GM19438 (cell line): ENCODE measurements around the gene ZNF655.
A peak's percentile ranks its signal among the peaks of the same experiment; 100 is the strongest.

Experiments used
- ATAC-seq: cut with Tn5 transposase; IDR thresholded peaks from one replicate; pipeline ENCODE4 v1.9.1; 2021; ENCODE audit warnings: low read depth; ENCODE audit not compliant: unreplicated experiment

Gene ZNF655

DNA sequence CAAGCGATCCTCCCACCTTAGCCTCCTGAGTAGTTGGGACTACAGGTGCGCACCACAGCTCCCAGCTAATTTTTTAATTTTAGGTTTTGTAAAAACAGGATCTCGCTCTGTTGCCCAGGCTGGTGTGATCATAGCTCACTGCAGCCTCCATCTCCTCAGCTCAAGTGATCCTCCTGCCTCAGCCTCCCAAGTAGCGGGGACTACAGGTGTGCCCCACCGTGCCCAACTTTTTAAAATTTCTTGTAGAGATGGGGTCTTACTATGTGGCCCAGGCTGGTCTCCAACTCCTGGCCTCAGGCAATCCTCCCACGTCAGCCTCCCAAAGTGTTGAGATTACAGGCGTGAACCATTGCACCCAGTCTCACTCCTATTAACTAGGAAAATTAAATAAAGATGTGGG is 47.1 kb downstream of the ZNF655 start:
- ATAC-seq = no peak

- ATAC-seq = no peak
These were observed 48.1 kb downstream of the ZNF655 start for GRCh38 chr7:99606531-99606930.

DNA sequence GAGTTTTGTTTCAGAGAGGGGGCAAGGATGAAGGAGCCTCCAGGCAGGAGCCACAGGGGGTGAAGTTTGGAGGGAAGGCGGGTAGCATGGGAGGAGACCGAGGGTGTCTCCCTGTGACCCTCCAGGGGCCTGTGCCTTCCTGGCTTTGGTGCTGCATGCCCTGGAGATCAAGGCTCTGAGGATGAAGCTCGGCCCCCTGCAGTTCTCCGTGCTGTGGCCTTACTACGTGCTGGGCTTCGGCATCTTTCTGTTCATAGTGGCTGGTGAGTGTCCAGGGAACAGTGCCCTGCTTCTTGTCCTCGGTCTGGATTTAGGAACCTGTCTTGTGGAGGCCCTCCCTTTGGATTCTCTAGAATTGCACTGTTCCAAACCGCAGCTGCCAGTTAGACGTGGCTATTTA is 49.1 kb downstream of the ZNF655 start:
- ATAC-seq = no peak

DNA sequence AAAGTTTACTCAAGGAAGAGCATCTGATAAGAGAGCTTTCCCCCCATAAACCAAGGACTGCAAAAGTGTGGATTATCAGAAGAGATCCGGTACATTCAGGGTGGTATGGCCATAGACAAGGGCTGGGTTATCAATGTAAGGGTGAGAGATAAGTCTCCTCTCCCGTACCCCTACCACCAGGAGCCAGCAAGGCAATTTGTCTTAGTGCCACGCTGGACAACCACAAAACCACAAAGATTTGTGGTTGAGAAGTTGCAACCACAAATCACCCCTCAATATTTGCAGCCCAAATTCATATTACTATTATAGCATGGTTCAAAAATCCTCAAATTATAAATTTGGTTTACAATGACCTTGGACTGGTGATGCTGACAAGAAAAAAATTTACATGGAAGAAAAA is 56.1 kb downstream of the ZNF655 start:
- no peak for ATAC-seq

DNA sequence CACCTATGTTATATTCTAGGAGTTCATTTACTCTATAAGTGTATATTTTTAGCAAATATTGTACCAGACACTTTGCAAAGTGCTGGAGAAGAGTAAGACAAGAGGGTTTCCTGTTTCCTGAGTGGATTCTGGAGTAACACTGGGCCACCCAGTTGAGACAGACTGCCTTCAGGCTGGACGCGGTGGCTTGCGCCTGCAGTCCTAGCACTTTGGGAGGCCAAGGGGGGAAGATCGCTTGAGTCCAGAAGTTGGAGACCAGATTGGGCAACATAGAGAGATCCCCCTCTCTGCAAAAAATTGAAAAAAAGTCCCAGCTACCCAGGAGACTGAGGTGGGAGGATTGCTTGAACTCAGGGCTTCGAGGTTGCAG is 57.5 kb downstream of the ZNF655 start:
- no peak for ATAC-seq

DNA sequence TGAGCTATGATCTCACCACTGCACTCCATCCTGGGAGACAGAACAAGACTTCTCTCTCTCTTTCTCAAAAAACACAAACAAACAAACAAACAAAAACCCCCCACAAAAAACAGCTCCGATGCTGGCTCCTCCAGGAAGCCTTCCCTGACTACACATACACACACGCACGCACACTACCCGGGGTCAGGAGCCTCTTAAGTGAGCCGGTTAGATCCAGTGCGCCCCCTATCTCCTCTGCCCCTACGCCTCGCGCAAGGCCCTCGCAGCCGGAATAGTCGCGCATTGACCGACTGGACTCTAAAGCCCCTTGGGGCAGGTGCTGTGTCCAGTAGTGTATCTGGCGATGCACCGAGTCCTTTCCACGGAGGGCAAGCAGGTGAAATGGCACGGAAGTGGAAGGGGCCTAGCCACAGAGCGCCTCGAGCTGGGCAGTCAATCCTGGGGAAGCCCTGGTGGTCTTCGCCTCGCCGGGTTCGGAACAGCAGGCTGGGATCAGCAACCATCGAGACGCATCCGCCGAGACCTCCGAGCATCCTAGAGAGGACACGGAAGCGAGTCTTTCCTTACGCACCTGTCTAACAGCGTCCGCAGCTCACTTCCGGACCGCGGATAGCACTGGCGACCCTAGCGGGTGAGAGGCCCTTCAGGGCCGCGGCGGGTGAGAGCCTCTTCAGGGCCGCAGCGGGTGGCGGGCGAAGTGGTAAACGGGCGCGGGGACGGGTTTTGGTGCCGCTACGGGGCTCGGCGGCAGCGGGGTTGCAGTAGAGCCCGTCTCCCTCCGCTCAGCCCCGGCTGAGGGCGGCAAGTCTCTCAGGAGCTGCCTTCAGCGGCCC is 58.1 kb downstream of the ZNF655 start, which contains the start of gene ZSCAN25:
Gene ZSCAN25 (plus strand): TSS at position 588 of the 833 bp plus-strand sequence. CDS start 2,661 bp downstream, outside the sequence.
- ATAC-seq = peak; percentile 89

- no peak for ATAC-seq
These were observed 58.8 kb downstream of the ZNF655 start for GRCh38 chr7:99617192-99617781.

DNA sequence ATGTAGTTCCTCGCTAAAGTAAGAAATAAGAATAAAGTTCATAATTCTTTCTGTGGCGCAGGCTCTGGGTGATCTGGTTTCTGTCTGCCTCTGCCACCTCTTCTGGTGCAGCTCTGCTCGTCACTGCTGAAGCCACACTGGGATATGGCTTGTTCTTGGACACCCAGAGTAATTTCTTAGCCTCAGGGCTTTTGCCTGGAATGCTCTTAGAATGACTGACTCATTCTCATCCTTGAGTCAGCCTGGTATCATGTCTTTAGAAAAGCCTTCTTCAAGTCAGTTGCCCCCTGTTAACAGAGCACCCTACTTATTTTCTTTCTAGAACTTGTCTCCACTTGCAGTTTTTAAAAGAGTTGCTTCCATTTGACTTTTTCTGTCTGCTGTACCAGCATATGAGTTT is 60.3 kb downstream of the ZNF655 start:
- ATAC-seq = no peak

DNA sequence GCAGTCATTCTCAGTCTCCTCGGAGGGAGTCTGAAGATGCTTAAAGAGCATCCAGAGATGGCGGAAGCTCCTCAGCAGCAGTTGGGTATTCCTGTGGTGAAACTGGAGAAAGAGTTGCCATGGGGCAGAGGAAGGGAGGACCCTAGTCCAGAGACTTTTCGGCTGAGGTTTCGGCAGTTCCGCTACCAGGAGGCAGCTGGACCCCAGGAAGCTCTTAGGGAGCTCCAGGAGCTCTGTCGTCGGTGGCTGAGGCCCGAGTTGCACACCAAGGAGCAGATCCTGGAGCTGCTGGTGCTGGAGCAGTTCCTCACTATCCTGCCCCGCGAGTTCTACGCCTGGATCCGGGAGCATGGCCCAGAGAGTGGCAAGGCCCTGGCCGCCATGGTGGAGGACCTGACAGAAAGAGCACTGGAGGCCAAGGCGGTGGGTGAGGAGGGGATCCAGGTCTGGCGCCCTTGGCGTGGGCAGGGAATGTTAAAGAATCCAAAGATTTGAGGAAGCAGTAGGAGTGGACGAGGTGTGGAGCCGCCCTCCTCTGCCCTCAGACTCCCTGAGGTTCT is 61.2 kb downstream of the ZNF655 start:
- no peak for ATAC-seq

GRCh38 chr7:99621271-99621670 is 62.8 kb downstream of the ZNF655 start:
- no peak for ATAC-seq

- ATAC-seq = no peak
These were observed 64.2 kb downstream of the ZNF655 start for GRCh38 chr7:99622596-99622995.

- ATAC-seq = no peak
These were observed 64.8 kb downstream of the ZNF655 start for GRCh38 chr7:99623091-99623693.

- no peak for ATAC-seq
These were observed 65.4 kb downstream of the ZNF655 start for GRCh38 chr7:99623702-99624447.

- no peak for ATAC-seq
These were observed 66.0 kb downstream of the ZNF655 start for GRCh38 chr7:99624484-99624883.

DNA sequence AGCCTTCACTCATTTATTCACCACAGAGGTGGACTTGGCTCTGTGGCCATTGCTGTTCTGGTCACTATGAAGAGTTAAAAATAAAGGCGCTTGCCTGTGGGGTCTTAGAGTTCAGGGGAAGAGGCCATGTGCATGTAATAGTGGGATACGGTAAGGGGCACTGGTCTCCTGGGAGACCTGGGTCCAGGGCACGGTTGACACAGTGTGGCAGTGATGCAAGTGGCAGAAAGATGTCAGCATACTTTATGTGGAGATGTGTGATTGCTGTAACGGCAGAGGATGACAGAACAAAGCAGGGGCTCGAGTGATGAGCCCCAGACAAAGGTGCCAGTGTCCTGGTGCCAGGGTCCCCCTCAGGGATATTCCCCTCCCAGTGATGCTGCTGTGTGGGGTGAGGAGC is 66.9 kb downstream of the ZNF655 start:
- no peak for ATAC-seq

DNA sequence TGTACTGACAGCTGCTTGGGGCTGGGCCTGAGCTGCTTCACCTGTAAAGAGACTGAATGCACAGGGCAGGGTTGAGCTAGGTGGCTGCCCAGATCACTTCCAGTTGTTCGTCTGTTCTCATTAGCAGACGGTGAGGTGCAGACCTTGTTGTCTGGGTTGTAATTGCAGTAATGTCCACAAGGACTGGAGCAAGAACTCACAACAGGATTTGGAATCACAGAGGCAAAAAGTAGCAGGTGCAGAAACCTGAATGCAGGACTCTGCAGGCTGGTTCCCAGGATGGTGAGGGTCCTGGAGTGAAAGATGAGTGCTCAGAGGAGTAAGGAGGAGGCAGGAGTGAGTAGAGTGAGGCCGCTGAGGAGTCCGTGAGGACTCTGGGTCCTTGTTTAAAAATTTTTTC is 67.5 kb downstream of the ZNF655 start:
- ATAC-seq = no peak
